ENCODE measurements around the gene PRSS50.

GRCh38 chr3:46750555-46751038, 32.9 kb upstream of the PRSS50 start:
- TF ChIP-seq CTCF (IDR thresholded peaks at IDR 0.05 in 4 of 5, conservative IDR thresholded peaks at IDR 0.05 in 1 of 5) (no peak), POLR2A (IDR thresholded peaks at IDR 0.05) (no peak)

Data from gastrocnemius medialis (tissue), 4 donors.